GM18507 (cell line): Measurements from ENCODE around the gene DENND10.
"Not testable (repeated sequence)": the region's sequence is repeated elsewhere in the genome, so short reads cannot be mapped to it uniquely, and the experiment has no call there.

Experiments used
- DNase-seq: peaks from one replicate; pipeline ENCODE4 v3.0.0; 2011; ENCODE audit warnings: low read depth; ENCODE audit not compliant: insufficient read length; ENCODE audit errors: extremely low spot score
- FAIRE-seq: peaks from 2 replicates; lab custom pipeline; 2011; peaks lifted over from hg19 to GRCh38; lab: Jason Lieb, UNC

DENND10 gene

DNA sequence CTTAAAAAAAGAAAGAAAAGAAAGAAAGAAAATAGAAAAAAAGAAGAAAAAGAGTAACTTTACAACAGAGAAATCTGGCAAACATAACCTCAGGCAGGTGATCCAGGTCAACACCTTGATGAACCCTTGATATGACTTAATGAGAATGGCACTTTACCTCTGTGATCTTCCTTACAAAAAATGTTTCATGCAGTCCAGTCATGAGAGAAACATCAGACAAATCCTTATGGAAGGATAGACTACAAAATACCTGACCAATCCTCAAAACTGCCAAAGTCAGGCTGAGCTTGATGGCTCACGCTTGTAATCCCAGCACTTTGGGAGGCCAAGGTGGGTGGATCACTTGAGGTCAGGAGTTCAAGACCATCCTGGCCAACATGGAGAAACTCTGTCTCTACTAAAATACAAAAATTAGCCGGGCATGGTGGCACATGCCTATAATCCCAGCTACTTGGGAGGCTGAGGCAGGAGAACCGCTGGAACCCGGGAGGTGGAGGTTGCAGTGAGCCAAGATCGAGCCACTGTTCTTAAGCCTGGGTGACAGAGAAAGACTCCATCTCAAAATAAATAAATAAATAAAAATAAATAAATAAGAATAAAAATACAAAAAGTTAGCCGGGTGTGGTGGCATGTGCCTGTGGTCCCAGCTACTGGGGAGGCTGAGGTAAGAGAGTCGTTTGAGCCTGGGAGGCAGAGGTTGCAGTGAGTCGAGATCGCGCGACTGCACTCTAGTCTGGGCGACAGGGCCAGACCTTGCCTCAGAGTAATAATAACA is 7.1 kb upstream of the DENND10 start:
- DNase-seq, FAIRE-seq: not testable (repeated sequence)

DNA sequence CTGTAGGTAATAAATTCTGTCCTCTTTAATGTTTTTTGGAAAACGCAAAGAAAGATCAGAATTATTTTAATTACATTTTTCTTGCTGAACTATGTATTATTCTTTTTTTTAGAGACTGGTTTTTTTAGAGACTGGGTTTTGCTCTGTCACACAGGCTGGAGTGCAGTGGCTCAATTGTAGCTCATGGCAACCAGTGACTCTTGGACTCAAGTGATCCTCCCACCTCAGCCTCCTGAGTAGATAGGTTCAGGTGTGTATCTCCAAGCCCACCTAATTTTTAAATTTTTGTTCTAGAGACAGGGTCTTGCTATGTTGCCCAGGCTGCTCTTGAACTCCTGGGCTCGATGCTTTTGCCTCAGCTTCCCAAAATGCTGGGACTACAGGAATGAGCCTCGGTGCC is 5.3 kb upstream of the DENND10 start:
- FAIRE-seq (no peak), DNase-seq (no peak)

DNA sequence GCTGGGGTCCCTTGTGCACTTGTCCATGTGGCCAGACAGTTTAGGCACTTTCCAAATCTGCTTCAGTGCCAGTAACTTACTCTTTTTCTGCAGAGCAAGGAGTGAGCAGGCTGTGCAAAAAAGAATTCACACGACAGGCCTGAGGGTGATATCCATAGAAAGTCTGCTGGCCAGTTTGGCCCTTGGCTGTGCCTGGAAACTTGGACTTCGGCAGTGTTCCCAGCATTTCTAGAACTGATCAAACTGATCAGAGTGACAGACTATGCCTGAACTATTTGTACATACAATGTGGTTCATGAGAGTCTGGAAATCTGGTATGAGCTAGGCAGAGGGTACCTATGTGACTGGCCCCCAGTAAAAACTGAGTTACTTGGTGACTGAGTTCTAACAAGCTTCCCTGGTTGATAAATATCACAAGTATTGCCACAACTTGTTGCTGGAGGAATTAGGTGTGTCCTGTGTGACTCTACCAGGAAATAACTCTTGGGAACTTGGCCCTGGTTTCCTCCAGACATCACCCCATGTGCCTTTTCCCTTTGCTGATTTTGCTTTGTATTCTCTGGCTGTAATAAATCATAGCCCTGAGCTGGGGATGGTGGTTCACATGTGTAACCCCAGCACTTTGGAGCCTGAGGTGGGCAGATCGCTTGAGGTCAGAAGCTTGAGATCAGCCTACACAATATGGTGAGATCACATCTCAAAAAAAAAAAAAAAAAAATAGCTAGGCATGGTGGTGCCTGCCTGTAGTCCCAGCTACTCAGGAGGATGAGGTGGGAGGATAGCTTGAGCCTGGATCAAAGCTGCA is 3.3 kb upstream of the DENND10 start:
- no peak for FAIRE-seq
- DNase-seq, result no peak

DNA sequence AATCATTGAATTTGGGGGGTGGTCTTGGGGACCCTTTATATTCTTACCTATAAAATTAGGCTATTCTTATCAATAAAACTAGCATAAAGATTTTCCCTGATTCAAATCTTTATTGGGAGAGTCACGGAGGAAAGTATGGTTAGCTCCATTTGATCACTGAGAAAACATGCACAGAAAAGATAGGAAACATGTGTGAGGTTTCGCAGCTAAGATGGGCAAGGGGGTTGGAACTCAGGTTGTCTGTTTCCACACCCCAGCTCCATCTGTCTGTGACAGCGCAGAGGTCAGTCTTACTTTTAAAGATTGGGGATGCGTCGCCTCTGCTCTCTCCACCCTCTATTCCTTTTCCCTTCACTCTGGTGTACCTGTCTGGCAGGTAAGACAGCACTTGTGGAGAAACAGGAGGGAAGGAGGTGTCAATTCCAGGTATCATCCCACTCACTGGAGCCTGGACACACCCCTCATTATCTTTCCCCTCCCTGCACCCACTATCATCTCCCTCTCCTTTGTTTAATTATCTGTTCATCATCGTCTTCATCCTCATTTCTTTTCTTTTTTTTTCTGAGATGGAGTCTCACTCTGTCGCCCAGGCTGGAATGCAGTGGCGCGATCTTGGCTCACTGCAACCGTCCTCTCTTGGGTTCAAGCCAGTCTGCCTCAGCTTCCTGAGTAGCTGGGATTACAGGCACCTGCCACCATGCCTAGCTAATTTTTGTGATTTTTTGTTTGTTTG is 2.4 kb upstream of the DENND10 start:
- no peak for FAIRE-seq
- DNase-seq, result no peak

DNA sequence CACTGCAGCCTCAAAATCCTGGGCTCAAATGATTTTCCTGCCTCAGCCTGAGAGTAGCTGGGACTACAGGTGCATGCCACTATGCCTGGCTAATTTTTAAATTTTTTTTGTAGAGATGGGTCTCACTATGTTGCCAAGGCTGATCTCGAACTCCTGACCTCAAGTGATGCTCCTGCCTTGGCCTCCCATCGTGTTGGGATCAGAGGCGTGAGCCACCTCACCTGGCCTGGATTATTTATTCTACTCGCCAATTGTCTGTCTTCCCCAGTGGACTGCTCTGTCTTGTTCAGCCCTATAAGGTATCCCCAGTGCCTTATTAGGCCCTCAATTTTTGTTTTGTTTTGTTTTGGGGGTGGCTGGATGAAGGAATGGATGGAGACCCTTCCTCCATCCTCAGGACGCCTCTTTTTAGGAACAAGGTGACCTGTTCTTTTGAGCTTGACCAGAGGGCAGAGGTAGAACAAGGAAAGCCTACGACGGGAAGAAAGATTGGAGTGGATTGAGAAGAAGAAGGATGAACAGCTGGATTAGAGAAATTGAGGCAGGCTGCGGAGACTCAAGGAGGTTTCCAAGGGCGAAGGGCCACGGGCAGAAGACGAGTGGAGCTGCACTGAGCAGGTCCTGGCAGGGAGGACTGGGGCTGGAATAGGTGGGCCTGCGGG is 541 bp upstream of the DENND10 start:
- FAIRE-seq (no peak), DNase-seq (no peak)

DNA sequence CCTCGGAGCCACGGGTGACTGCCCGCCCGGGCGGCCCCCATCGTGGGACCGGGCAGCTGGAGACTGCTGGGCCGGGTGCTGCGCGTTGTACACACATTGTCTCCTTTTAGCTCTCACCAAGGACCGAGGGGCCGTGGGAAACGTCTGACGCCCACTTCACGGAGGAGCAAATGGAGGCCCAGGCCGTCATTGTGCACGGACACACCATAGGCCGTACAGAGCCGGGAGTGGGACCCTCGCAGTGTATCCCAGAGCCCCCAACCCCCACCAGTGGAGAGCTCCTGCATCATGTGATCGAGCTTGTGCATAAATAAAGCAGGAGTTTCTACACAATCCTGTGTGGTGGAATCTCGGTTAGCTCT is 722 bp downstream of the DENND10 start:
- no peak for FAIRE-seq
- DNase-seq, result no peak

DNA sequence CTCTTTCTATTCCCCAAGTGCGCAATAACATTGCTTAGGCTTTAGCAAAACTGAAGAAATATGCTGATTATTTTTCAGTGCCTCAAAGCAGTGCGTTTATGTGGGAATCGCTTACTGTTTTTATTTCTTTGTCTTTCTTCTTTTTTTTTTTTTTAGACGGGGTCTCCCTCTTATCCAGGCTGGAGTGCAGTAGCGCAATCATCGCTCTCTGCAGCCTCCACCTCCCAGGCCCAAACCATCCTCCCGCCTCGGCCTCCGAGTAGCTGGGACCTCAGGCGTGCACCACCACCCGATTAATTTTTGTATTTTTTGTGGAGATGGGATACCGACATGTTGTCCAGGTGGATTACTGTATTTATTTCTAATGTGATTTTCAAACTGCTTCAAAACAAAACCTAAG is 1.2 kb downstream of the DENND10 start:
- DNase-seq, result no peak
- no peak for FAIRE-seq

DNA sequence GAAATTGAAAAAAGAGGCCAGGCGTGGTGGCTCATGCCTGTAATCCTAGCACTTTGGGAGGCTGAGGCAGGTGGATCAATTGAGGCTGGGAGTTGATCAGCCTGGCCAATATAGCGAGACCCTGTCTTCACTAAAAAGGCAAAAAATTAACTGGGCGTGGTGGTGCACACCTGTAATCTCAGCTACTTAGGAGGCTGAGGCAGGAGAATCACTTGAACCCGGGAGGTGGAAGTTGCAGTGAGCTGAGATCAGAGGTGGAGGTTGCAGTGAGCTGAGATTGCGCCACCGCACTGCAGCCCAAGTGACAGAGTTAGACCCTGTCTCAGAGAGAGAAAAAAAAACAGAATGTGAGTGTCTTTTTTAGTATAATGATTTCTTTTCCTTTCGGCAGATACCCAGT is 2.0 kb downstream of the DENND10 start:
- not testable (repeated sequence) for DNase-seq, FAIRE-seq

DNA sequence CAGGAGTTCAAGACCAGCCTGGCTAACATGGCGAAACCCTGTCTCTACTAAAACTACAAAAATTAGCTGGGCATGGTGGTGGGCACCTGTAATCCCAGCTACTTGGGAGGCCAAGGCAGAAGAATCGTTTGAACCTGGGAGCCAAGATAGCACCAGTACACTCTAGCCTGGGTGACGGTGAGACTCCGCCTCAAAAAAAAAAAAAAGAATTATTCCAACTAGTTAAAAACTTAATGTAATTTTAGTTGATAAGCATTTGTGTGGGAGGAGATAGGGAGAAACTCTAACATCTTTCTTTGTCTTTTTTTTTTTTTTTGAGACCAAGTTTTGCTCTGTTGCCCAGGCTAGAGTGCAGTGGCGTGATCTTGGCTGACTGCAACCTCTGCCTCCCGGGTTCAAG is 3.2 kb downstream of the DENND10 start:
- FAIRE-seq, DNase-seq: not testable (repeated sequence)

DNA sequence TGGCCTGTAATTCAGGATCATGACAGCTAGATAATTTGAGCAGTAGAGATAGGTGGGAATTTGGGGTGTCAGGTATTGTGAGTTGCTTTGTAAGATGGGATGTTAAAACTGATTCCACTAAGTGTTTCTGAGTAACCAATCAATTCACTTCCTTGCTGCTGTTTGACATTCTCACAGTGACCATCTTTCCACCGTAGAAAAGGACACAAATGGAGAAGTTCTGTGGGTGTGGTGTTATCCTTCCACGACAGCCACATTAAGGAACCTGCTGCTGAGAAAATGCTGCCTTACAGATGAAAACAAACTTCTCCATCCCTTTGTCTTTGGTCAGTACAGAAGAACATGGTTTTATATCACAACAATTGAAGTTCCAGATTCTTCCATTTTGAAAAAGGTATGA is 3.9 kb downstream of the DENND10 start:
- DNase-seq, FAIRE-seq: not testable (repeated sequence)

DNA sequence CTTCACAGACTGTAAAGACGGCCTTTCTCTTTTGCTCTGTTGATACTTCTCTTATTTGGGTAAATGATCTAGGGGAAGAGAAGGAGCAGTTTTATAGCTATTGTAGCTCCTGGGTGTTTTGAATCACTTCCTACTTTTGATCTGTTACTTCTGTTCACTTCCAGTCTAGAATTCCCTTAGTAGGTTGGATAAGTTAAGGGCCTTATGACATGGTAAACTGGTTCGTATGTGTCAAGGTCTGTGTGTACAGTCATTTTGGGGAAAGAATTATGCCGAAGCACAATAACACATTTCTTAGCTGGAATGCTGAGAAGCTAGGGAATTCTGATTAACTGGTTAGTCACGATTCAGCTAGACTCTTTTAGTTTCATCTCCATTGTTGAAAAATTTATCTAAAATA is 8.1 kb downstream of the DENND10 start:
- no peak for DNase-seq
- no peak for FAIRE-seq

DNA sequence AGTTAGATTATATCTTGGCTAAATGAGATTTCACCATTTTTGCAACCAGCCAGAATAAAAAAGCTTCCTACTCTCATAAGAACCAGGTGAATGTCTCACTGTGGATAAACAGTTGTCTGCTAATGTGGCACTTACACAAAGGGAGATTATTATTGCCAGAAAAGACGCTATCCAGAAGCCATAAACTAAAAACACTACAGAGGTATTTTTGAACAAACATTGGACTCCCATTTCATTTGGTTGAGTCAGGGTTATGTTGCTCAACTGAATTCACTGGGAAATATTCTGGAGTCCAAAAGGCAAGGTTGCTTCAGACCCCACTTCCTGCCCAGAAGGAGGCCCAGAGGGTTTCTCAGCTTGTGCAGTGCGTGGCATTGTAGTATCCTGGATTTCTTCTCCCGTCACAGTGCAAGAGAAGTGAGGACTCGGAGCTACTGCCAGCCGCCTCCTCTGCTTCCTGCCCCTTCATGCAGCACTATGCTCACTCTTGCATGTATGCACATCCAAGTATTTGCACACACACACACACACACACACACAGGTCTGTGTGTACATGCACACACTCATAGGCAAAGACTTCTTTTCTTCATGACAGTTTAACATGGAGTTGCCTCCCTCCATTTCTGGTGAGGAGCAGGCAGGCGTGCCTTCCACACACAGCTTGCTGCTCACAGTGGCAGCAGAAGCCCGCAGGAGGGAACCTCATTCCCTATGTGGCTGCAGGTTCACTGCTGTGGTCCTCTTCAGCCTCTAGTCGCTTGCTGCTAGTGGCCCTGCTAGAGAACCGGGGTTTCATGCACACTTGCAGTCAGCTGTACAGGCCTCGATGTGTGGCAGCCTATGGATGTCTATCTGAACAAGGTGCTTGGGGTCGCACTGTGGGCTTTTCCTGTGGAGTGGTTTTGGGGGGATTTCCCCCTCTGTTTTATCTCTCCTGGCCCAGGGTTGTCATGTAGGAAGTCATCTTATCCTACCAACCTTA is 10.1 kb downstream of the DENND10 start:
- DNase-seq, result no peak
- FAIRE-seq, result no peak

DNA sequence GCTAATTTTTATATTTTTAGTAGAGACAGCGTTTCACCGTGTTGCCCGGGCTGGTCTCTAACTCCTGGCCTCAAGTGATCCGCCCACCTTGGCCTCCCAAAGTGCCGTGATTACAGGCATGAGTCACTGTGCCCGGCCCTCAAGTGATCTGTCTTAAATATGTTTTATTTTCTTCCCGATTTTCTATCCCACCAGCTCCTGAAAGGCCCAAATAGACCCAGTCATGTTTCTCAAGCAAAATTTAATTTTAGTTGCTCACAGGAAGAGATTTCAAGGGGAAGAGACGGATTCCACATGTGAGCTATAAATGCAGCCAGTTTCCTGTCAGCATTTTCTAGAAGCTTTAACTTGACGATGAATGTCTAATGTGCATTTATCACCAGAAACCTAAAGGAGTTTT is 12.0 kb downstream of the DENND10 start:
- FAIRE-seq, result no peak
- DNase-seq, result no peak

DNA sequence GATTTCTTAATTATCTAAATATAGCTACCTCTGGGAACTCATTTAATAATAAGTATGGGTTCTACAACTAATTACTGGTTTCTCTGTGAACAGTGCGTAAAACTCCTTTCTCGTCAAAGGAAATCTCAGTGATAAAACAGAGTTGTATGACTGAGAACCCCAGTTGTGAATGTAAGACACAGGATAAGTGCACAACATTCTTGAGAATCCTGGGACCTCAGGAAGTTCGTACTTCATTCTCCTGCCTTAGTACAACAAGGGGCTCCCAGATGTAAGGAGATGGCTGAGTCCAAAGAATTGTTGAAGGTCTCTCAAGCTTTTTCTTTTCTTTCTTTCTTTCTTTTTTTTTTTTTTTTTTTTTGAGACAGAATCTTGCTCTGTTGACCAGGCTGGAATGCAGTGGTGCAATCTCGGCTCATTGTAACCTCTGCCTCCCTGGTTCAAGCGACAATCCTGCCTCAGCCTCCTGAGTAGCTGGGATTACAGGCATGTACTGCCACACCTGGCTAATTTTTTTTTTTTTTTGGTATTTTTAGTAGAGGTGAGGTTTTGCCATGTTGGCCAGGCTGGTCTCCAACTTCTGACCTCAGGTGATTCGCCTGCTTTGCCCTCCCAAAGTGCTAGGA is 12.5 kb downstream of the DENND10 start:
- FAIRE-seq, result no peak
- DNase-seq, result no peak

DNA sequence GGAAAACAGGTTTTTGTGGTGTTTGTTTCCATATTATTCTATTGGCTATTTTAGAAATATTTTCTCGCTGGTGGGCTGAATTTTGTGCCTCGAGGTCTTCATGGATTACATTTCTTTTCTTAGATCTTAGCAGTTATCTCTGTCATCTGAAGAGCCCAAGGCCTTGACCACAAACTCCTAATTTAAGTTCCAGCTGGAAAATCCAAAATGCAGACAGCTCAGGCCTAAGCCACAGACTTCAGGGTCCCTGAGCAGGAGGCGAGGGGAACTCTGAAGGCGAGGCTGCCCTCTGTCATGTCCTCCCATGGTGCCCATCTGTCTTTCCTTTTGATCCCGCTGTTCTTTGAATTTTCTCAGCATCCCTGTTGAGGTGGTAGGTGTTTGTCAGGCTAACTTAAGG is 14.3 kb downstream of the DENND10 start:
- DNase-seq (no peak), FAIRE-seq (no peak)

DNA sequence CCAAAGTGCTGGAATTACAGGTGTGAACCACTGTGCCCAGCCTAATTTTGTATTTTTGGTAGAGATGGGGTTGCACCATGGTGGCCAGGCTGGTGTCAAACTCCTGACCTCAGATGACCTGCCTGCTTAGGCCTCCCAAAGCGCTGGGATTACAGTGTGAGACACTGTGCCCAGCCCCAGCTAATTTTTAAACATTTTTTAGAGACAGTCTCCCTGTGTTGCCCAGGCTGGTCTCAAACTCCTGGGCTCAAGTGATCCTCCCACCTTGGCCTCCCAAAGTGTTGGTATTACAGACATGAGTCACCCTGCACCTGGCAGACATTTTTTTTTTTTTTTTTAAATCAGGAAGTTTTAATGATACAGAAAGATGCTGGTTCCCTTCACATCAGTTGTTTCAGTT is 15.5 kb downstream of the DENND10 start:
- peak; percentile 44 for FAIRE-seq

DNA sequence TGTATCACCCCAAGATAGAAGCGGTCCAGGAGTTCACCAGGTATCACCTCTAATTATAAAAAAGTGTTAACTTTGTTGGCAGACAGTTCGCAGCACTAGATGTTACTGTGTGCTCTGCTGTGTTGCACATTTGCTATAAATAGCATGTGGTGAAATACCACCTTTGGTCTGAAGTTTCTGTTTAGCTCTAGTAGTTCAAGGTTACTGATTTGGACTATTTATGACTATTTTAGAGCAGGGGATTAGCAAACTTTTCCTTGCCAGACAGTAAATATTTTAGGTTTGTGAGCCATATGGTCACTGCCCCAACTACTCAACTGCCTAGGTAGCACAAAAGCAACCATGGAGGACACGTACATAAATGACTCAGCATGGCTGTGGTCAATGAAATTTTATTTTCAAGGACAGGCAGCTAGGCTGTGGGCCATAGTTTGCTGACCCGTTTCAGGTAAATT is 16.5 kb downstream of the DENND10 start:
- DNase-seq (peak; percentile 37), FAIRE-seq (peak; percentile 99)

More for the DNA sequence above, 15.5 kb downstream of the DENND10 start:
- DNase-seq, result no peak

DNA sequence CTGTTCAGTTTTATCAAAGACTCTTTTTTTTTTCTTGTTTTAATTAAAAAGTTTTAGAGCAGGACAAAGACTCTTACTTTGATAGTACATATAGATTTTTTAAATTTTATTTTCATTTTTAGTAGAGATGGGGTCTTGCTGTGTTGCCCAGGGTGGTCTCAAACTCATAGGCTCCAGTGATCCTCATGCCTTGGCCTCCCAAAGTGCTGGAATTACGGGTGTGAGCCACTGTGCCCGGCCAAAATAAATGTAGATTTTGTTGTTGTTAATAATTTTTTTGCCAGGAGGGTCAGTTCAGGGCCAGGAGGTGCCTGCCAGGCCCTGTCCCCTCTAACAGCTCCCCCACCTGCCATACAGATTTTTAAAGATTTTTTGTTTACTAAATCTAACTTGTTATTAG is 17.0 kb downstream of the DENND10 start:
- DNase-seq (no peak), FAIRE-seq (no peak)
